HG02885 (cell line): ENCODE data around the gene TMEM119.
A peak's percentile ranks its signal among the peaks of the same experiment; 100 is the strongest.
"Not testable (repeated sequence)": the region's sequence is repeated elsewhere in the genome, so short reads cannot be mapped to it uniquely, and the experiment has no call there.

Experiments
- ATAC-seq: cut with Tn5 transposase; IDR thresholded peaks from one replicate; pipeline ENCODE4 v1.9.1; 2021; ENCODE audit warnings: mild to moderate bottlenecking; ENCODE audit not compliant: unreplicated experiment, poor library complexity

The TMEM119 gene

DNA sequence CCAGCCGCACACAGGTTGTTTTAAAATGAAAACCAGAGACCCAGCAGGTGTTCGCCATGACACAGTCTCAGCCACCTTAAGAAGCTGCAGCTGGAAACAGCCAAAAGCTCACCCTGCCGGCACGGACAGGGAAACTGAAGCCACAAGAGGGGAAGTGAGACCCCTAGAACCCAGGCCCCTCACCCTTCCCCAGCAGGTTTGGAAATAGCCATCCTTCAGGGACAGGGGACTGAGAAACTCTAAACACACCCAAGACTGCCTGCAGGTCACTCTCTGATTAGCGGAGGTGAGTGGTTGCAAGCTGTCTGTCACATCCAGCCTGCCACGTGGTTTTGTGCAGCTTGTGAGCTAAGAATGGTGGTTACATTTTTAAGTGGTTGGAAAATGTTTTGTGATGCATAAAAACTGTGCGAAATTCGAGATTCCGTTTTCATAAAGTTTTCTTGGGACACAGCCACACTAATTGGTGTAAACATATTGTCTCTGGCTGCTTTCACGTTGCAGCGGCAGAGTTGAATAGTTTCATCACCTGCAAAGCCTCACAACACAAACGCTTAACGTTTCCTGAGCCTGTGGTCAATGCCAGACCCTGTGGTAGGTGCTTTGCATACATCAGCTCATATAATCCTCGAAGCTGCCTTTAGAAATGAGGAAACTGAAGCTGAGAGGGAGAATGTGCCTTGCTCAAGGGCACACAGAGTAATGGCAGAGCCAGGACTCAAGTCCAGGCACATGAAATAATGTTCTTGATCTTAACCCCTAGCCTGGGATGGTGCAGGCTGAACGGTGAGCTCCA, 37.5 kb upstream of the TMEM119 start:
- ATAC-seq = peak; percentile 66

DNA sequence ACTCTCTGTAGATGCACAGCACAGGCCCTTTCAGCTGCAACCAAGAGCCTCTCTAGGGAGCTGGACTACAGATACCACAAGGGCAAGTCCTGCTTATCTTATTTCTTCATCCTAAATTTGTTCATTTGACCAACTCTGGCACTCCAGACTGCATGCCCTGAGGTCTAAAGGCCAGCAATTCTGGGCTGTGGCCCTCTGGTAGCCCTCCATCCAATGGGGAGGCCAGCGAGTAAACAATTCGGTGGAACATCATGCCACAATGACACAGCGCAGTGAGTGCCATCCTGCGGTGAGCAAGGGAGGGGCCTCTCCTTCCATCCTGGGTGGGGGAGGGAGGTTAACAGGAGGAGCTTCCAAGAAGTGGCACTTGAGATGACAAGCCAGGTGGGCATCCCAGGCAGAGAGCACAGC, 36.5 kb upstream of the TMEM119 start:
- no peak for ATAC-seq

DNA sequence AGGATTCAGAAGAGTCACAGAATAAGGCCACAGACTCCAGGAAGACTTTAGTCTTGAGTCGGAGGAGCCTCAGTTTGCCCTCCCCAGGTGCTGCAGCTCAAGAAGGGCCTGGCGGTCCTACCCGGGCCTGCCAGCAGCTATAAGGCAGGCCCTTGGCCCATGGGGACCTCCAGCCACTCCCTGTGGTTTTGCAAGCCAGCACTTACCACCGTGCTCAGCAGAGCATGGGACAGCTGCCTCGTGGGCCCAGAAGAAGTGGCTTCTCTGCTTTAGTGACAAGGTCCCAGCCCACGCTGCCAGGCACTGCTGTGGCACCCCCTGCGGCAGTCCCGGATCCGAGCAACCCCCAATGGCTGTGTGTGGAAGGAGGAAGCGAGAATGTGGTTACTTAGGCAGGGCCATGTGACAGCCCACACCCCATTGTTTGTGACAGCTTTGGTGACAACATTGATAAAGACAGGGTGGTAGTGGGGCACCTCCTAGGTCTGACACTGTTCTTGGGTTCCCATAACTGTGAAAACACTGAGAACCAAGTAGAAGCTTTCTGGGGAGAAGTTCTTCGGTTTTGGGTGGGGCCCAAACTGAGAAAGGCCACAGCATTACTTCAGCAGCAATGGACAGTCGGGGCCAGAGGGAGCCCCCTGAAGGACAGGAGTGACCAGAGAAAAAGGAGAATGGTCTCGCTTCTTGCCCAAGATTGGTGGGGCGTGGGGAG, 35.8 kb upstream of the TMEM119 start, which contains the start of gene SELPLG:
TSS of gene SELPLG (minus strand) at position 361 of the 715 bp plus-strand sequence. CDS start 9,587 bp downstream, outside the sequence.
- ATAC-seq = peak; percentile 69

DNA sequence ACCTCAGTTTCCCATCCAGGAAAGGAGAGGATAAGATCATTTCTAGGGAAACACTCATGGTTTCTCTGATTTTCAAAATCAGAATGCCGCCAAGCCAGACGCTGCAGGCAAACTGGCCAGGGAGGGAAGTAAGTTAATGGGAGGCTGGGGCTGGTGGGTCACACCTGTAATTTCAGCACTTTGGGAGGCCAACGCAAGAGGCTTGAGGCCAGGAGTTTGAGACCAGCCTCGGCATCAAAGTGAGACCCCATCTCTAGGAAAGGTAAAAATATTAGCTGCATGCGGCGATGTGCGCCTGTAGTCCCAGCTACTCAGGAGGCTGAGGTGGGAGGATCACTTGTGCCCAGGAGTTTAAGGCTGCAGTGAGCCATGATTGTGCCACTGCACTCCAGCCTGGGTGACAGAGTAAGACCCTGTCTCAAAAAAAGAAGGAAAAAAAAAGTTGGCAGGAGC, 35.2 kb upstream of the TMEM119 start:
- no peak for ATAC-seq

DNA sequence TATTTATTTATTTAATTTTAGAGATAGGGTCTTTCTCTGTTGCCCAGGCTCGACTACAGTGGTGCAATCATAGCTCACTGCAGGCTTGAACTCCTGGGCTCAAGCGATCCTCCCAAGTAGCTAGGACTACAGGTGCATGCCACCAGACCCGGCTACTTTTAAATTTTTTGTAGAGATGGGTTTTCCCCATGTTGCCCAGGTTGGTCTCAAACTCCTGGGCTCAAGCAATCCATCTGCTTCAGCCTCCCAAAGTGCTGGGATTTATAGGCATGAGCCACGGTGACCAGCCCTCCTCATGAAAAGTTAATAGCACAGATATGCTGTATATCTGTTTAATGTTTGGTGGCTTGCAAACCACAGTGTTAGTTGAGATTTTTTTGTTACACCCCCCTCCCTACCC, 33.4 kb upstream of the TMEM119 start:
- ATAC-seq = not testable (repeated sequence)

DNA sequence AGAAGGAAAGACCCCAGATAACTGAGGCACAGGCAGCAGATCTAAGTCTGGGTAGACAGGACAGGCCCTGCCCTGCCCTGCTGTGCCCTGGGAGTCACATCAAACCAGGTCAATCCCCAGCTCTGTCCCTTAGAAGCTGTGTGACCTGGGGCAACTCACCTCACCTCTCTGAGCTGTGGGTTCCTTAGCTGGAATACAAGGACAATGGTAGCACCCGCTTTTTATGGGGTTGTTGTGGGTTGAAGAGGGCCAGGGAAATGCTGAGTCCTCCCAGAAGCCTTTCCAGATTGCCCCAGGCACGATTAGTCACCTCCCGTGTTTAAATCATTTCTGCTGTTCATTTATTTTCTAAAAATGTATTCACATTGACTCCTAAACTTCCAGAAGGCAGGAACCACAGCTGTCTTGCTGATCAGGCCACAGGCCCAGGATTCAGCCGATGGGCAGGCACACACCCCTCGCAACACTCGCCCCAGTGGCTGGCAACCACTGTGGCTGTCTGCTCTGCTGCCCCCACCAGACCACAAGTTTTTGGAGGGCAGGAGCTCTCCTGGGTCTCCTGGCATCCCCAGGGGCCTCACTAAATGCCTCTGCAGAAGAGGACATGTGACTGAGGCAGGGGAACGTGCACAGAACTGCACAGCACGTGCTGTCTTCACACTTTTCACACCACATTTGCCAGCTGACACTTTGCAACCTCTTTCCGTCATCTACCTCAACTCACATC, 32.8 kb upstream of the TMEM119 start:
- no peak for ATAC-seq

DNA sequence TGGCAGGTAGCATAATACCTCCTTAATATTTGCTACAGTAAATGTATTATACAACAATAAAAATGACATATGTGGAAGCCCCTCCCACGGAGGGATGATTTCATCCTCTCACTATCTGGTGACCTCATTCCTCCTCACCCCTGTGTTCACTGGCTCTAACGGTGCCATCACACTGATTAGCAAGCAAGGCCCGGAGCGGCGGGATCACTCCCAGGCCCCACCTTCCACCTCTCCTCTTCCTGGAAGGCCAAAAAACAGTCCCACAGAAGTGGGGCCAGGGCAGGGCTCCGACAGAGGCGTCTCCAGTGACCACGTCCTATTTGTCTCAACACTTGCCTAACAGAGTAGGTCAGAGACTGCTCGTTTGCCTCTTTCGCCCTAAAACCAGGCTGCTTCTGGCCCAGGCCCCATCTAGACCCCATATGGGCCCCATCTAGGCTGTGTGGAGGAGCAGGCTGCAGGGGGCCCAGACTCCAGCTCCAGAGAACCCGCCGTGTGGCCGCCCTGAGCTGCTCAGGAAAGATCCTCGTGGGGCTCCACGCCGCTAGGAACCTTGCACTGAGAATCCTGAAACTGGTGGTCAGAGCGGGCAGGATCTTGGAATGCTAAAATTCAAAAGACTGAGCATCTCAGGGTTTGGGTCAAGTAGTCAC, 32.1 kb upstream of the TMEM119 start:
- ATAC-seq = no peak

DNA sequence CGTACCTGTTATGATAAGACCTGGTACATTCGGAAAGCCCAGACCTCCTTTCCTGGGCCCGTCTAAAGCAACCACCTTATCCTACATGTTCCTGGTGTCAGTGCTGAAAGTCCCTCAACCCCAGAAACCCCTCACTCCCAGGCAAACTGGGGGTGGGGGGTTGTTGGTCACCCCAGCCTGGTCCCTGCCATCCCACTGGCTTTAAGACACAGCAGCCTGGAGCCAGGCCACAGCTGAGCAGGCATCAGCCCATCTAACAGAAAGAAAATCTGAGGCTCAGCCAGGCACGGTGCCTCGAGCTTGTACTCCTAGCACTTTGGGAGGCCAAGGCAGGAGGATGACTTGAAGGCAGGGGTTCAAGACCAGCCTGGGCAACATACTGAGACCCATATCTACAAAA, 31.3 kb upstream of the TMEM119 start:
- no peak for ATAC-seq

DNA sequence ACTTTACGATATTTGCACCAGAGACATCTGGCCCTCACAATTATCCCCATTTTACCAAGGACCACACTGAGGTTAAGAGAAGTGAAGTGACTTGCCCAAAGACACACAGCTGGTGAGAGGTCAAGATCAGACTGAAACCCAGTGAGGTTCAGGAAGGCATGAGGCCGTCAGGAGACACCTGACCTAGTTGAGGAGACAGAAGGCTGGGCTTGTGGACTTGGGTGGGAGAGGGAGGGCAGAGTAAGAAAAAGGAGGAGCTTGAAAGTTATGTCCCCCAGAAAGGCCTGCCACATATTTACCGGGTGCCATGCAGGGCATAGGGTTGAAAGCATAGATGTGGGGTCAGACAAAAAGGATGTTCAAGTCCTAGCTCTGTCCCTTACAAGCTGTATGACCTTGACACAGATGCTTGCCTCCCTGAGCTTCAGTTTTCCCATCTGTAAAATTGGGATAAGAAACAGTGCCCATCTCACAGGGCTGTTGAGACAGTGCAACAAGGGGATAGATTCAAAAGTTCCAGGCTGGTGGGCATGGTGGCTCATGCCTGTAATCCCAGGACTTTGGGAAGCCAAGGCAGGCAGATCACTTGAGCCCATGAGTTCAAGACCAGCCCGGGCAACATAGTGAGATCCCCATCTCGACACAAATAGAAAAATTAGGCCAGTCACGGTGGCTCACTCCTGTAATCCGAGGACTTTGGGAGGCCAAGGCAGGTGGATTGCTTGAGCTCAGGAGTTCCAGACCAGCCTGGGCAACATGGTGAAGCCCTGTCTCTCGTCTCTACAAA, 29.4 kb upstream of the TMEM119 start:
- ATAC-seq = no peak

DNA sequence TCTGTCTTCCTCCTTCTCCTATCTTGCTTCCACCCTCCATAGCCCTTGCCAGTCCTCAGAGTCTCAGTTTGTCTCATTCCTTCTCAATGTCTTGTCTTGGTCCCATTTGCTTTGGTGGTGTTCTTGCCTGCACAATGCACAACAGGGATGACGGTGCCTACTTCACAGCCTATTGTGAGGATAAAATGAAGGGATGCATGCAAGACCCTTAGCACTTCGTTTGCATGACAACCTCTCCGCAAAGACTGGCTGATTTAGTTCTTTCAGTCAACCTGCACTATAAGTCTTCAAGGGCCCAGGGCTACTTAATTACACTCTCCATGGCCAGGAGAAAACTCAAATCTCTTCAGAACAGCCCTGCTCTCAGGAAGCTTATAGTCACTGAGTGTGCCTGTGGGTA, 27.3 kb upstream of the TMEM119 start:
- ATAC-seq = no peak

DNA sequence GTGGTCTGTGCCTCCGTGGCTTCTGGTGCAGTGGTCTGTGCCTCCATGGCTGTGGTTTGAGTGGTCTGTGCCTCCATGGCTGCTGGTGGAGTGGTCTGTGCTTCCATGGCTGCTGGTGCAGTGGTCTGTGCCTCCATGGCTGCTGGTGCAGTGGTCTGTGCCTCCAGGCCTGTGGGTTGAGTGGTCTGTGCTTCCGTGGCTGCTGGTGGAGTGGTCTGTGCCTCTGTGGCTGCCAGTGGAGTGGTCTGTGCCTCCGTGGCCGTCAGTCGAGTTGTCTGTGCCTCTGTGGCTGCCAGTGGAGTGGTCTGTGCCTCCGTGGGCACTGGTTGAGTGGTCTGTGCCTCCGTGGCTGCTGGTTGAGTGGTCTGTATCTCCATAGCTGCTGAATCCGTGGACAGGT, 25.7 kb upstream of the TMEM119 start:
- ATAC-seq = no peak

DNA sequence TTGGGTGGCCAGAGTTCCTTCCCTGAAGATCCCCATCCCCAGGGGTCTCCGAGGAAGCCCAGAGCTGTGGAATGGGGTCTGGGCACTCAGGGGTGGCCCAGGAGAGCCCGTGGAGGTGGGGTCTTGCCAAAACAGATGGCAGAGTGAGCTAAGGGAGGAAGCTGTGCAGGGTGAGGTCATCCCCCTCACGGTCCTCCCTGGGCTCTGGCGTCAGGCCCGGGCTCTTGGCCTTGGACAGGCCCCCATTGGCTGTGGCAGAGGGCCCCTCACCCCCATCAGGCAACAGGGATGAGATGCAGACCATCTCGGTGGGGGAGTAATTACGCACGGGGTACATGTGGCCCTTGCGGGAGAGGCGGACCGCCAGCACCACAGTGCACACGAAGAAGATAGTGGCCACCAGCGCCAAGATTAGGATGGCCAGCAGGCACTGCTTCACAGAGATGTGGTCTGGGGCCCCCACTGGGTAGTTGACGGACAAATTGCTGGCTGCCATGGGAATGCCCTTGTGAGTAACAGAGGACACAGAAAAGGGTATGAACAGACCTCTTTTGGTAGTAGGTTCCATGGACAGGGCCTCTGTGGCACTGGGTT, 25.1 kb upstream of the TMEM119 start:
- no peak for ATAC-seq

DNA sequence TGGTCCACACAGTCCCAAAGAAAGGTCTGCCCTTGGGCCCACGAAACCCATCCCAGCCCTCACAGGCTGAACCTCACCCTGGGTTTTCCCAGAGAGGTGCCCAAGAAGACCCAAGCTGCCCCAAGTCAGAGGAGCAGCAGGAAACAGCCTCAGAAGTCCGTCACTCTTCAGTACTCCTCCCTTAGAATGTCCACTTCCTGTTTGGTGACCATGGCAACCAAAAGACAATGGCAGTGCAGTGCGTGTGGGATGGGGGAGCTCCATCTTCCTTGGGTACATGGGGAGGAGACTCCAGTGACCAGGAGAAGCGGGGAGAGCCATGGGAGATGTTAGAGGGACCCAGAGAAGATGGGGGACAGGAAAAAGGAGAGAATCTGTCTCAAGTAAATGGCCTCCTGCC, 24.5 kb upstream of the TMEM119 start:
- ATAC-seq = no peak

DNA sequence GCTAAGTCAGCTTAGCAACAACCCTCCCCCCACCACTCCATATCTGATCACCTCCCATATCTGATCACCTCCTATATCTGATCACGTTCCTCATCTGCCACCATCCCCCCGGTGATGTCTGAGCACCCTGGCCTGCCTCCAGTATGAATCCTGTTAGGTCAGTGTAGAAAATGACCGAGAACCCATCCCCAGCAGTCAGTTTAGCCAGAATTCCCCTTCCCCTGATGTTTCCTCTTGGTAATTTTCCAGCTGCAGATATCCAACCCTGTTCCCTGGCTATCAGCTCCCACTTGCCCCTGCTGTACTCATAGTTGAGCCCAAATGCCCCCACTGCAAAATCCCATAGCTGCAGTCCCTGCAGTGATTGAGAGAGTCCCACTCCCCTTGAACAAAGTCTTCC, 23.3 kb upstream of the TMEM119 start:
- ATAC-seq = no peak

DNA sequence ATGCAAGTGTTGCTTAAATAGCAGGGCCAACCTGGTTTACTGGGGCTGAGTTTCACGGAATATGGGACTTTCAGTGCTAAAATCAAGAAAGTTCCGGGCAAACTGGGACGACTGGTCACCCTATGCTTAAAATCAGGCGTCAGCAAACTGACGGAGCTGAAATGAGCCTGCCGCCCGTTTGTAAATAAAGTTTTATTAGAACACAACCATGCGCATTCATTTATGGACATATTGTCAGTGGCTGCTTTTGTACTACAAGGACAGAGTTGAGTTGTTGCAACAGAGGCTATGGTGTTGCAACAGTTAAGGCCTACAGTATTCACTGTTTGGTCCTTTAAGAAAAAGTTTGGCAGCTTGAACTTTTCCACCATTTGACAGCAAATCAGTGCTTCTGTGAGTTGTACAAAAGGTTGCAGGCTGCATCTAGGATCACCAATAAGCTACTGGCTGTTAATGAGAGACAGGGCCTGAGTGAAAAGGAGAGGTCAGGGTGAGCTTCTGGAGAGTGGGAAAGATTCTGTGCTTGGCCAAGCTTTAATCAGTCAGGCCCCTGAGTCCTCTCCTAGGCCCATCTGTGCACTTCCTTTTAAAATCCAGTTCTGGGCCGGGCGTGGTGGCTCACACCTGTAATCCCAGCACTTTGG, 22.5 kb upstream of the TMEM119 start:
- ATAC-seq = no peak

DNA sequence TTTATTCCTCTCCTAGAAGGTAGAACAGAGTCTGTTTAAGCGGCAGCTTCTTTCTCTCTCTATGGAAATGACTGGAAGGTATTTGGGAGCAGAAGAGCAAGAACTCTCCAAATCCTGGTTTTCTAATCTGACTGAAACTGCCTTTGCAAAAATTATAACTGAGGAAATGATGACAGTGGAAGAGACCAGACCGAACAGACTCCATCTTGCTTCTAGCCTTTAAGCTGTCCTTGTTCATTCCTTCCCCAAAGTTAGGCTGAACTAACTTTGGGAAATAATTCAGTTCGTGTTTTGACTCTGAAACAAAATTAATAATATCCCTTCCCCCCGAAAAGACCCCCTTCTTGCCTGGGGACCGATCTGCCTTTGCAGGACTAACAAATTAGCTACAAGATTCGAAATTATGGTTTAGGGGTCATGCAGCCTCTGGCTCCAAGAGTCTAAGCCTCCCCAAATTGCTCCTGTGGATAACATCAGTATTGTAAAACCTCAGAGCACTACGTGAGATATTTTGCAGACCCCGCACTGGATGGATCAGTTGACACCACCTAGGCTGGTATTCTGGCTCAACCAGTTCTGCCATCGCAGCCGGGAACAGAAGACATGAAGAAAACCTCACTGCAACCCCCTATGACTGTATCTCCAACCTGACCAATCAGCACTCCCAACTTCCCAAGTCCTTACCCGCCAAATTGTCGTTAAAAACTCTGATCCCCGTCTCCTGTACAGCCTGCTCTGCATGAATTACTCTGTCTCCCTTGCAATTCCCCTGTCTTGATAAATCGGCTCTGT, 21.7 kb upstream of the TMEM119 start:
- ATAC-seq = no peak

DNA sequence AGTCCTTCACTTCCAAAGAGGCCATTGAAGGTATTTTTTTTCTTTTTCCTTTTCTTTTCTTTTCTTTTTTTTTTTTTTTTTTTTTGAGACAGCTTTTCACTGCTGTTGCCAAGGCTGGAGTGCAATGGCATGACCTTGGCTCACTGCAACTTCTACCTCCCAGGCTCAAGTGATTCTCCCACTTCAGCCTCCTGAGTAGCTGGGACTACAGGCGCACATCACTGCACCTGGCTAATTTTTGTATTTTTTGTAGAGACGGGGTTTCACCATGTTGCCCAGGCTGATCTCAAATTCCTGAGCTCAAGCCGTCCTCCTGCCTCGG, 21.0 kb upstream of the TMEM119 start:
- not testable (repeated sequence) for ATAC-seq
